Smooth muscle cell (in vitro differentiated cells): ENCODE results near the gene PNKD. TPM values are rescaled to one million over a fixed set of nuclear protein-coding genes. Genes with fewer than 3 reads are reported as not detected.

ENCODE experiments used
- DNase-seq: peaks from one replicate; lab custom pipeline; 2025; ENCODE audit not compliant: unreplicated experiment; lab: John Stamatoyannopoulos, UW
- H2AFZ ChIP-seq: fragments of 200-600 bp; sonication (generic); 2 replicates; pipeline ENCODE4 v1.6.0; 2016; ENCODE audit warnings: antibody characterized with exemption, low read depth, mild to moderate bottlenecking
- H3F3A ChIP-seq: fragments of 200-600 bp; sonication (generic); 2 replicates; pipeline ENCODE4 v1.6.0; 2017; ENCODE audit warnings: antibody characterized with exemption, low read depth
- H3K27ac ChIP-seq: fragments of 200-600 bp; sonication (generic); 2 replicates; pipeline ENCODE4 v1.5.1; 2016; ENCODE audit warnings: low read depth, mild to moderate bottlenecking
- H3K27me3 ChIP-seq: fragments of 200-600 bp; sonication (generic); 2 replicates; pipeline ENCODE4 v1.6.1; 2016; ENCODE audit warnings: low read depth, mild to moderate bottlenecking
- H3K36me3 ChIP-seq: fragments of 200-600 bp; sonication (generic); 2 replicates; pipeline ENCODE4 v1.5.1; 2016; ENCODE audit warnings: low read depth
- H3K4me1 ChIP-seq: fragments of 200-600 bp; sonication (generic); 2 replicates; pipeline ENCODE4 v1.5.1; 2016; ENCODE audit warnings: low read depth
- H3K4me2 ChIP-seq: fragments of 200-600 bp; sonication (generic); 2 replicates; pipeline ENCODE4 v1.6.0; 2016; ENCODE audit warnings: mild to moderate bottlenecking
- H3K4me3 ChIP-seq: fragments of 200-600 bp; sonication (generic); 2 replicates; pipeline ENCODE4 v1.5.1; 2016; ENCODE audit warnings: mild to moderate bottlenecking
- H3K79me2 ChIP-seq: fragments of 200-600 bp; sonication (generic); 2 replicates; pipeline ENCODE4 v1.6.0; 2016; ENCODE audit warnings: low read depth, mild to moderate bottlenecking
- H3K9ac ChIP-seq: fragments of 200-600 bp; sonication (generic); 2 replicates; pipeline ENCODE4 v1.6.0; 2016; ENCODE audit warnings: low read depth
- H3K9me3 ChIP-seq: fragments of 200-600 bp; sonication (generic); replicated peaks from 2 replicates; pipeline ENCODE4 v1.5.1; 2016; ENCODE audit warnings: low read depth
- H4K20me1 ChIP-seq: fragments of 200-600 bp; sonication (generic); 2 replicates; pipeline ENCODE4 v1.6.0; 2016; ENCODE audit warnings: low read depth
- WGBS: methylation state at CpG from one replicate; pipeline ENCODE4 v1.1.7; 2016; ENCODE audit warnings: low lambda C conversion rate; 5-methylcytosine and 5-hydroxymethylcytosine counted together
- polyA plus RNA-seq: library from polyadenylated mRNA; unstranded; fragments of >200 nt; fragmentation: Nextera tagmentation; extraction: Ambion mirVana; gene quantifications from 2 replicates; pipeline ENCODE4 v1.2.1, GENCODE V29; 2016
- total RNA-seq: library from RNA; depleted of rRNA; stranded (reverse); fragments of >200 nt; gene quantifications from 2 replicates; pipeline ENCODE4 v1.2.3, GENCODE V29; 2014
- TF ChIP-seq, protein P1 (sequence below): fragments of 200-600 bp; sonication (generic); IDR thresholded peaks from 2 replicates; pipeline ENCODE4 v1.5.1; 2017; ENCODE audit warnings: borderline replicate concordance, mild to moderate bottlenecking, antibody characterized with exemption; ENCODE audit not compliant: insufficient read depth, poor library complexity, severe bottlenecking

PNKD gene
- total and polyA plus RNA-seq, 2 experiments from 2014 or later: 42.0 to 126 TPM

DNA sequence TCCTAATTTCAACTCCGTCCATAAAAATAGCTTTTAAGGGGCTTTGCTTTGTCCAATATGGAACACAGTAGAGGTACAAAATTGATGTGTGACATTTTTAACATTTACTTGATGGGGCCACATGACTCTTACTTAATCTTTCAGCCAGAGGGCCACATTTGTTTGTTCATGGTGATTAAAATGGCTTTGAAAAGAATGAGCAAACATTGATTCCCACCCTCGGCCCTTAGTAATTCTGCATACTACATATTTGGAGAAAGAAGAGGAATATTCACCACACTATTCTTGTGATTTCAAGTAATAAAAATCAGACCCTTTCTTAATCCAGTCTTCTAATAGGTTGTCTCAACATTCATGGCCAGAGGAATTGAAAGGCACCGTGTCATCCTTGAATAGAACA, 35.8 kb upstream of the PNKD start:
- 55% methylated on average over 3 of the region's 3 CpGs for WGBS
- H4K20me1 ChIP-seq: peaks cover 96% of the 10 kb centered on the region
- H3F3A ChIP-seq: peaks cover 64% of the 10 kb centered on the region
- H3K27me3 ChIP-seq: no peaks in the 10 kb centered on the region
- TF ChIP-seq, protein P1, sequence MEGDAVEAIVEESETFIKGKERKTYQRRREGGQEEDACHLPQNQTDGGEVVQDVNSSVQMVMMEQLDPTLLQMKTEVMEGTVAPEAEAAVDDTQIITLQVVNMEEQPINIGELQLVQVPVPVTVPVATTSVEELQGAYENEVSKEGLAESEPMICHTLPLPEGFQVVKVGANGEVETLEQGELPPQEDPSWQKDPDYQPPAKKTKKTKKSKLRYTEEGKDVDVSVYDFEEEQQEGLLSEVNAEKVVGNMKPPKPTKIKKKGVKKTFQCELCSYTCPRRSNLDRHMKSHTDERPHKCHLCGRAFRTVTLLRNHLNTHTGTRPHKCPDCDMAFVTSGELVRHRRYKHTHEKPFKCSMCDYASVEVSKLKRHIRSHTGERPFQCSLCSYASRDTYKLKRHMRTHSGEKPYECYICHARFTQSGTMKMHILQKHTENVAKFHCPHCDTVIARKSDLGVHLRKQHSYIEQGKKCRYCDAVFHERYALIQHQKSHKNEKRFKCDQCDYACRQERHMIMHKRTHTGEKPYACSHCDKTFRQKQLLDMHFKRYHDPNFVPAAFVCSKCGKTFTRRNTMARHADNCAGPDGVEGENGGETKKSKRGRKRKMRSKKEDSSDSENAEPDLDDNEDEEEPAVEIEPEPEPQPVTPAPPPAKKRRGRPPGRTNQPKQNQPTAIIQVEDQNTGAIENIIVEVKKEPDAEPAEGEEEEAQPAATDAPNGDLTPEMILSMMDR: no peak
- peaks cover 21% of the 10 kb centered on the region for H3K36me3 ChIP-seq
- H3K9ac ChIP-seq: no peak overlapping the region
- no peak overlapping the region for H2AFZ ChIP-seq
- DNase-seq: no peak
- H3K9me3 ChIP-seq: no peaks in the 10 kb centered on the region
- no peak overlapping the region for H3K4me2 ChIP-seq
- H3K79me2 ChIP-seq: peaks cover 53% of the 10 kb centered on the region
- no peak overlapping the region for H3K4me3 ChIP-seq
- peaks cover 4% of the 10 kb centered on the region for H3K4me1 ChIP-seq
- H3K27ac ChIP-seq: peak overlapping the region; percentile 33

DNA sequence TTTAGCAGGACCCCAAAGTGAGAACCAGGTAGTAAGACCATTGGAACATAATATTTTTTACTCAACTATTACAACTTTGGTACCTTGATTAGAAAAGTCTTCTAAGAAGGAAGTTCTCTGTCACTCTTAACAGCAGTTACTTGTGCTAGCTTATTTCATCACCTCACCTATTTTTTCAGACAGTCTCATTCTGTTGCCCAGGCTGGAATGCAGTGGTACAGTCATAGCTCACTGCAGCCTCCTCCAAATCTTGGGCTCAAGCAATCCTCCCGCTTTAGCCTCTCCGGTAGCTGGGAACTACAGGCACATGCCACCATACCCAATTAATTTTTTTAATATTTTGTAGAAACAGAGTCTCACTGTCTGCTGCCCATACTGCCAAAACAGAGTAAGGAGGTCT, 35.3 kb upstream of the PNKD start:
- Histone ChIP-seq H3K27me3 (no peaks in the 10 kb centered on the region), H3K9ac (no peak overlapping the region), H3K4me3 (no peak overlapping the region), H3K79me2 (peaks cover 55% of the 10 kb centered on the region), H2AFZ (no peak overlapping the region), H4K20me1 (peaks cover 94% of the 10 kb centered on the region), H3K4me1 (no peaks in the 10 kb centered on the region), H3K9me3 (no peaks in the 10 kb centered on the region), H3K27ac (peak overlapping the region; percentile 33), H3K4me2 (no peak overlapping the region), H3F3A (peaks cover 61% of the 10 kb centered on the region), H3K36me3 (peaks cover 21% of the 10 kb centered on the region)
- WGBS: 94% methylated on average over 2 of the region's 2 CpGs
- TF ChIP-seq, protein P1: no peak
- no peak for DNase-seq

DNA sequence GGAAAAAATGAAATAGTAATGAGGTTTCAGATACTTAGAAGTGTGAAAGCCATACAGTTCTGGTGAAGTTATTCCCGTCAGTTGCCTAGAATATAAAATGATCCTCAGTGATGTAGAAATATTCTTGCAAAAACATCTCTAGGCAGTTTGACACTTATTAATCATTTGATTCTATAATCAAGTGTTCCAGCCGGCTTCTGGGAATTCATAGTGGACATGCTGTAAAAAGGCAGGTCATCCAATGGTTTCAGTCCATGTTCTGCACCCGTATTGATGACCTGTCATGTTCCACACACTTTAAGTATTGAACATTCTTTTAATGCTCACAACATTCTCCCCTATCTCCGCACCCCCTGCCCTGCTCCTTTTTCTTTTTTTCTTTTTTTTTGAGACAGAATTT, 33.5 kb upstream of the PNKD start:
- Histone ChIP-seq H3K27ac (peak overlapping the region; percentile 66), H3K9ac (no peak overlapping the region), H3K9me3 (no peaks in the 10 kb centered on the region), H3K4me2 (no peak overlapping the region), H3F3A (peaks cover 45% of the 10 kb centered on the region), H3K27me3 (no peaks in the 10 kb centered on the region), H3K4me3 (no peak overlapping the region), H3K79me2 (peaks cover 57% of the 10 kb centered on the region), H3K36me3 (peaks cover 24% of the 10 kb centered on the region), H2AFZ (no peak overlapping the region), H3K4me1 (no peaks in the 10 kb centered on the region), H4K20me1 (peaks cover 94% of the 10 kb centered on the region)
- DNase-seq: no peak
- TF ChIP-seq, protein P1: no peak
- WGBS: 90% methylated on average over 4 of the region's 4 CpGs

DNA sequence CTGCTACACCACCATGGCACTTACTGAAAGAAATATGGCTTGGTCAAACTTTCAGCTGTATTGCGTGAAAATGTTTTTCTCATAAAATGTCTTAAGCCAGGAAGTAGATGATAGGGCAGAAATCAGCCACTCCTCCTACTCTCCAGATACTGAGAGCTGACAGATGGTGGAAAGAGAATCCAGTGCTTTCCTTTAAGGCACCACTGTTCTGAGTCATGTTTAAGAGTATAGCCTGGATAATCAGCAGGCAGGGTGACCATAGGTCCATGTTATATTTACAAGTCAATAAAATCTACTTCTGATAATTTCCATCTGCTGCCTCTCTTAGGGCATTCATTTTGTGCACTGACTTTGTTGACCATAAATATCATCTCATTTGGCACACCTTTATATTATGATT, 31.4 kb upstream of the PNKD start:
- peaks cover 44% of the 10 kb centered on the region for H3F3A ChIP-seq
- 12% methylated on average over 1 of the region's 1 CpG for WGBS
- peaks cover 59% of the 10 kb centered on the region for H3K79me2 ChIP-seq
- no peak overlapping the region for H3K4me2 ChIP-seq
- H3K4me1 ChIP-seq: no peaks in the 10 kb centered on the region
- peak overlapping the region; percentile 66 for H3K27ac ChIP-seq
- no peaks in the 10 kb centered on the region for H3K27me3 ChIP-seq
- no peak for DNase-seq
- no peak overlapping the region for H3K4me3 ChIP-seq
- no peak overlapping the region for H2AFZ ChIP-seq
- no peaks in the 10 kb centered on the region for H3K9me3 ChIP-seq
- TF ChIP-seq, protein P1: no peak
- peaks cover 38% of the 10 kb centered on the region for H3K36me3 ChIP-seq
- H3K9ac ChIP-seq: no peak overlapping the region
- H4K20me1 ChIP-seq: peaks cover 96% of the 10 kb centered on the region
